Tongue (tissue), 2 donors: ENCODE measurements around the gene MEX3A. TPM values are rescaled to one million over a fixed set of nuclear protein-coding genes. Genes with fewer than 3 reads are reported as not detected.
A peak's percentile ranks its signal among the peaks of the same experiment; 100 is the strongest.
"Not testable (repeated sequence)": the region's sequence is repeated elsewhere in the genome, so short reads cannot be mapped to it uniquely, and the experiment has no call there.

Experiments
- DNase-seq: peaks from one replicate; pipeline ENCODE4 v3.0.0-alpha.2; 2015
- total RNA-seq: library from RNA; depleted of rRNA; stranded (reverse); fragments of >200 nt; gene quantifications from one replicate; pipeline ENCODE4 v1.2.3, GENCODE V29; 2014

MEX3A gene, protein sequence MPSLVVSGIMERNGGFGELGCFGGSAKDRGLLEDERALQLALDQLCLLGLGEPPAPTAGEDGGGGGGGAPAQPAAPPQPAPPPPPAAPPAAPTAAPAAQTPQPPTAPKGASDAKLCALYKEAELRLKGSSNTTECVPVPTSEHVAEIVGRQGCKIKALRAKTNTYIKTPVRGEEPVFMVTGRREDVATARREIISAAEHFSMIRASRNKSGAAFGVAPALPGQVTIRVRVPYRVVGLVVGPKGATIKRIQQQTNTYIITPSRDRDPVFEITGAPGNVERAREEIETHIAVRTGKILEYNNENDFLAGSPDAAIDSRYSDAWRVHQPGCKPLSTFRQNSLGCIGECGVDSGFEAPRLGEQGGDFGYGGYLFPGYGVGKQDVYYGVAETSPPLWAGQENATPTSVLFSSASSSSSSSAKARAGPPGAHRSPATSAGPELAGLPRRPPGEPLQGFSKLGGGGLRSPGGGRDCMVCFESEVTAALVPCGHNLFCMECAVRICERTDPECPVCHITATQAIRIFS
- total RNA-seq, result 4.0 TPM

GRCh38 chr1:156082309-156083091, at the start of gene MEX3A:
Gene MEX3A, minus strand, starts transcription at chr1:156082465. Its CDS starts 467 bp downstream, at chr1:156081998.
- peak; percentile 96 for DNase-seq

DNA sequence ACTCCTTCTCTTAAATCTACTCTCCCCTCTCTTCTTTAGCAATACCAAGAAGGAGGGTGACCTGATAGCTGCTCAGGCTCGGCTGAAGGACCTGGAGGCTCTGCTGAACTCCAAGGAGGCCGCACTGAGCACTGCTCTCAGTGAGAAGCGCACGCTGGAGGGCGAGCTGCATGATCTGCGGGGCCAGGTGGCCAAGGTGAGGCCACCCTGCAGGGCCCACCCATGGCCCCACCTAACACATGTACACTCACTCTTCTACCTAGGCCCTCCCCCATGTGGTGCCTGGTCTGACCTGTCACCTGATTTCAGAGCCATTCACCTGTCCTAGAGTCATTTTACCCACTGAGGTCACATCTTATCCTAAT, 48.3 kb upstream of the MEX3A start:
- no peak for DNase-seq

DNA sequence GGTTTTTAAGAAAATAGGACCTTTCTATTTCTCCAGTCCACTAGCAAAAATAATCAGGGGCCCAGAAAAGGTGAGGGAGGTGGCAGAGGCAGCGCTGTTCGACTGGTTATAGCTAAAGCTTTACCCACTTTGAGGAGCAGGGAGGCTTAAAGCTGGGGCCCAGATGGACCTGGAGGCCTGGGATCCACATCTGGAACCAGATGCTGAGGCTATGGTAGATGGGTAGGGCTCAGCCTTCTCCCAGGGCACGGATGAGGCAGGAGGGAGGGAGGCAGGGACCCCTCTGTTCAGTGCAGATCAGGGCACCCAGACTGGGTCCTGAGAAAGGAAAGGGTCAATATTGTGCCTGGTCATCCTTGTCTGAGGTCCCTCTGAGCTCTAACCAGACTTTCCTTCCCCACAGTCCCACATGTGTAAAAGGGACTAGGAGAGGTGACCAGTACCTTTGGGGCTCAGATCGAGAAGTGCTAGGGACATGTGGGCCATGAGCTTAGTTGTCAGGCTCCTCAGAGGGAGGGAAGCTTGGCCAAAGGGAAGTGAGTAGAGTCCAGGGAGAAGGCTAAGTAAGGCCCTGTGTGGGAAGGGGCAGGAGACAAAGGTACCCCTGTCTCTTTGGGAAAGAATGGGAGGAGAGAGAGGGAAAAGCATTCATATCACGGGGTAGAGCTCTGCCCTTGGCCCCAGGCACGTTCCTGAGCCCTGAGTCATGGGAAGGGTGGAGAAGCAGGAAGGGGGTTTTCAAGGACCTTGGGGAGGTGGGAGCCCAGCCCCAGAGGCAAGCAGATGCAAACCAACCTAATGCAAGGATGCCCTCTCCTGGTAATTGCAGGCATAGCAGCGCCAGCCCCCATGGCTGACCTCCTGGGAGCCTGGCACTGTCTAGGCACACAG, 47.7 kb upstream of the MEX3A start:
- peak; percentile 96 for DNase-seq

GRCh38 chr1:156128654-156129597, 46.7 kb upstream of the MEX3A start:
- peak; percentile 97 for DNase-seq

DNA sequence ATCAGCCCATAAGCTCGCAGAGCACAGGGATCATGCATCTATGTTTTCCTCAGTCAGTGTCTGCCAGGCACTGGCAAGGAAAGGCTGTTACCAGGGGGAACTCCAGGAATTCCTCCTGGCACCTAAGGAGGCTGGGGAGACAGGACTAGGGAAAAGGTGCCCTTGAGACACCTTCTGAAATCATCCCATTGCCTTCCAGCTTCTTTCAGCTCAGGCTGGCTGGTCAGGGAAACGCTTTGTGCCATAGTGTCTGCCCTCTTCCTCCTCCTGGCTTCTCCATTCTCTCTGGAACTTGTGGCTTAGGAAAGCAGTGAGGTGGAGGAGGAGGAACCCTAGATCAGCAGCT, 46.0 kb upstream of the MEX3A start:
- DNase-seq, result no peak

DNA sequence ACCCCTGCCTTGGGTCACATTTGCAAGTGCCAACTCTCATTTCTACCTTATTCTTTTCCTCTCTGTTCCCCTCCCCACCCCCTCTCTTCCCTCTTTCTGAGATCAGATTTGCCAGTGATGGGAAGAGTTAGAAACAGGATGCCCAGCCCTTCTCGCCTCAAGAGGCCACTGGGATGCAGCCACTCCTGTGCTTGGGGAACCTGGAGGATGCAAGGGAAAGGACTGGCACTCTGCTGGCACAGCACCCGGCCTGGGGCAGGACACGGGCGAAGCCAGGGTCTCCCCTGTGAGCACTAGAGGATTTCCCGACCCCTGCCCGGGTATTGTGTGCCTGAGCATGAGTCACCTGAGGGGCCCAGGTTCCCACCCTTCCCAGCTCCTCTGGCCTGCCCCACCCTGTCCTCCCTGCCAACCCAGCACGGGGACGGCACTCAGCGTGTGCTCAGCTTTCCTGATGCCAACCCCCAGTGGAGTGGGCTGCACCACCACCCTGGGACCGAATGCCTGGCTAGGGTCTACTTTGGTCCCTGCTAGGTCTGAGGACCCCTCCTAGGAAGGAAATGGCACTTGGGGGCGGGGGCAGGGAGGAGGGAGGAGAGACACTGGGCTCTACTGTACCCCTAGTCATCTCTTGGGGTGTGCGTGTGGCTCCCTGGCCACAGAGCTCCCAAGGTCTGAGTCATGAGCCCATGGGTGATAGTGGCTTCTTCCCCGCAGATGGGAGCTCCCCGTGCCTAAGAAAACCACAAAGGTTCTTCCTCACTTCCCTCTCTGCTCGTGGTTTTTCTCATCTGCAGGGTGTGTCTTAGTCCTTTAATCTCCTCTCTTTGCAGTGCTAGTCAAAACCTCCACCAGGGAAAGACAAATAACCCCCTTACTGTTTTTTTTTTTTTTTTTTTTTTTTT, 44.6 kb upstream of the MEX3A start:
- peak; percentile 66 for DNase-seq

GRCh38 chr1:156126043-156126629, 43.9 kb upstream of the MEX3A start:
- peak; percentile 93 for DNase-seq

DNA sequence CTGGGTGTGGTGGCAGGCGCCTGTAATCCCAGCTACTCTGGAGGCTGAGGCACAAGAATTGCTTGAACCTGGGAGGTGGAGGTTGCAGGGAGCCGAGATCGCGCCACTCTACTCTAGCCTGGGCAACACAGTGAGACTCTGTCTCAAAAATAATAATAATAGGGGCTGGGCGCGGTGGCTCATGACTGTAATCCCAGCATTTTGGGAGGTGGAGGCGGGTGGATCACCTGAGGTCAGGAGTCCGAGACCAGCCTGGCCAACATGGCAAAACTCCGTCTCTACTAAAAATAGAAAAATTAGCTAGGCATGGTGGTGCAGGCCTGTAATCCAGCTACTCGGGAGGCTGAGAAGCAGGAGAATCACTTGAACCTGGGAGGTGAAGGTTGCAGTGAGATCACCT, 43.3 kb upstream of the MEX3A start:
- DNase-seq, result not testable (repeated sequence)

- peak; percentile 54 for DNase-seq
Observed at GRCh38 chr1:156124557-156125483, 42.6 kb upstream of the MEX3A start.

DNA sequence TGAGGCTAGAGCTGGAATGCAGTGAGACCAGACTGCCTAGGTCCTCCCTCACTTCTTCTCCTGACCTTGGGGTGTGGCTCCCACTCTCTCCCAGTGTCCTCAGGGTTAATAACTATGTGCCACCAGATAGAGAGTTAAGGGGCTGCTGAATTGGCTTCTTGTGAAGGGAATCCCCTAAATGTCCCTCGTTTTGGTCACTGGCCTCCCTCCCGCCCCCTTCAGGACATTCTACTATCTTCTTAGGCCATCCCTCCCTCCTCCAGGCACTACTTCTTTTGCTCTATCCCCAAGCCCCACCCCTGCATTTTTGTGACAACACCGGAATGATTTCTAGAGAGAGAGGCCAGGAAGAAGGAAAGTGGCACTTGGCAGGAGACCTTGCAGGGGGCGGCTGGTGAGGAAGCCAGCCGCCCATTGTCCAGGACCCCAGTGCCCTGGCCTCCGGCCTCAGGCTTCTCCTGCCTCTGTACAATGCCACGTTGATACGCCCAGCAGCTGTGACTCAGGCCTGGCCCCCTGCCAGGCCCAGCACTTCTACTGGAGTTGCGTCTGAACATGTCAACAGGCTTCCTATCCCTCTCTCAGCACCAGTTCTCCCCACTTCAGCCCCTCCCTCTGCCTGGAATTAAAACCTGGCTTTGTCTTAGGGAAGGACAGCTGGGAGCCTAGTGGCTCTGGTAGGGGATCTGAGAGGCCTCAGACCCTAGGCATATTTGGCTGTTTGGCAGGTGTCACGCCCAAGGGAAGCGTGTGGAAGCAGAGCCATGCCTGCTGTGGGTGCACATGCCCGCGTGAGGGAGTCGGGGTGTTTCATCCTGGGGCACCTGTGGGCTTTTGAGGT, 41.3 kb upstream of the MEX3A start:
- peak; percentile 99 for DNase-seq

DNA sequence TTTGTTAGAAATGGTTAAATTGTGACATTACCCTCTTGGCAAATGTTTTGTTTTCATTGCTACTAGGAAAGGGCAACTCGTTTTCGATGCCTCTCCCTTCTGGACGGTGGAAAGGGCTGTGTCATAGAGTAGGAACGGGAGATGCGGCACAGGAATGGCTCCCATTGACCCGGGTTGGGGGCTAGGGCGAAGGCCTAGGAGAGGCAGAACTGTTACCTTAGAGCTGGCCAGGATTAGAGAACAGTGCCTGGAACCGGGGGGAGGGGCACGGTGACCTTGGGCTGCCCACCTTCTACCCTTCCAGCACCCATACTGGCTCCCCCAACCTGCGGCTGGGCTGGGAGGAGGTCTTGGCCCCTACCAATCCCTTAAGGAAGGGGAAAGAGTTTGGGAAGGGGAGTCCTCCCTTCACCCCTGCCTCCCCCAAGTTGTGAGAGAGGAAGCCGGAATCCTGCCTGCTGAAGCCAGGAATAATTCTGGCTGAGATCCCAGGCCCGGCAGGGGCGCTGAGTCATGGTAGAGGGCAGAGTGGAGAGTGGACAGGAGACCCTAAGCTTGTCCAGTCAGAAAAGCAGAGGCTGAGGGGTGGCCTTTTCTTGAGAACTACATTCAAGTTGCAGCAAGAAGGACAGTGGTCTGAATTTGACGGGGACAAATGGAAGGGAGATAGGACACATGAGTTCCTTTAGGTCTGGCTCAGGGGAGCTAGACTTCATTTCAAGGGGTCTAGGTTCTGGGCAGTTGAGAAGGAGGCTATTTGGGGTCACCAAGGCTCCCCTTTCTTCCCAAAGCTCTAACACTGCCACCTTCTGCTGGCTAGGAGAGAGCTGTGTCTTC, 40.5 kb upstream of the MEX3A start:
- peak; percentile 86 for DNase-seq

- no peak for DNase-seq
Observed at GRCh38 chr1:156122086-156122485, 39.8 kb upstream of the MEX3A start.

DNA sequence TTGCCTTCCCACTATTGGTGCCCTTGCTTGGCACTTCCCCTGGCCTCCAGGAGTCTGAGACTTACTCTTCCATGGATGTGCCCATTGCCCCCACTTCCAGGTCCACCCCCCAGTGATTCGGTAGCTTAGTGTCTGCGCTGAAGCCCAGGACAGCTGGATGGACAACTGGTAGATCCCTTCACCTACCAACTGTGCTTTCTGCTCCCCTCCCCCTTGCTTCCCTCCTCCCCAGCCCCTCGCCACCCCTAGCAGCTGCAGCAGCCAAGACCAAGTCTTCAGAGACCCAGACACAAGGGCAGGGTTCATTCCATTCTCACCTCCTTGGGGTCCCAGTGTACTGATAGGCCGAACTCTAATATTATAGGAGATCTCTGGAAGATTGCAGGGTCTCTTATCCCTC, 39.2 kb upstream of the MEX3A start:
- peak; percentile 88 for DNase-seq

DNA sequence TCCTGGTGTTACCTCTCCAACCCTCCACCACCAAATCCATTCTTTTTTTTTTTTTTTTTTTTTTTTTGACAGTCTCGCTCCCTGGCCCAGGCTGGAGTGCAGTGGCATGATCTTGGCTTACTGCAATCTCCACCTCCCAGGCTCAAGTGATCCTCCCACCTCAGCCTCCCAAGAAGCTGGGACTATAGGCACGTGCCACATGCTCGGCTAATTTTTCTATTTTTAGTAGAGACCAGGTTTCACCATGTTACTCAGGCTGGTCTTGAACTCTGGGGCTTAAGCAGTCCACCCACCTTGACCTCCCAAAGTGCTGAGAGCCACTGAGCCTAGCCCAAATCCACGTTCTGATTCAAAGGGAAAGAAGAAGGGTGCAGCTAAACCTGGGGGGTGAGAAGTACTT, 38.7 kb upstream of the MEX3A start:
- DNase-seq, result not testable (repeated sequence)

- no peak for DNase-seq
Observed at GRCh38 chr1:156120318-156120717, 38.1 kb upstream of the MEX3A start.

DNA sequence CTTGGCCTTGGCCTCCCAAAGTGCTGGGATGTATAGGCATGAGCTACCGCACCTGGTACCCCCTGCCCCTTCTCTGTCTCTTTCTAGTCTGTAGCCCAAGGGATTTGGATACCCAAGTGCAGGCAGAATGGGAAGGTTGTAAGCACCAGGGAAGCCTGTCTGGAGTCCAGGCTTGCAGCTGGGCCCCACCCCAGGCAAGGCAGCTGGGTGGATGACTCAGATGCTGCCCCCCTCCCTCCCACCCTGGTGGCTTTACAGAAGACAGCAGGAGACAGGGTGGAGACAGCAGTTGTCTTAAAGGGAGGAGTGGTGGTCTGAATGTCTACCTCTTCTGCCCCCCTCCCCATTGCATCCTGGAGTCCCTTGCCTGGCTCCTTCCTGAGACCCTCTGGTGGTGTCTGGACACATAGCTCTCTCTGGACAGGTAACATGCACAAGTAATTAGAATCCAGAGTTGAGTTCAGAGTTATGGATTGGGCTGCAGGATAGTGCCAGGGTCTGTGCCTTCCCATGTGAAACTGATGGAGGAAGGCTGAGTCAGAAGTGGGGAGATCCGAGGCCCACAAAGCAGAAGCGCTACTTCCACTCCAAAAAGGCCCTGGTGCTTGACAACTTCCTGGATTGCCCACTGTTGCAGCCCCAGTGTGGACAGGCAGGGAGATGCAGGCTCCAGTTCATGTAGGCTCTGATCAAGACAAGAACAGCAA, 37.4 kb upstream of the MEX3A start:
- DNase-seq, result peak; percentile 88
